H1 (cell line): ENCODE data around the gene GRK5.

Experiments used
- CTCF ChIP-seq, 3 experiments: IDR thresholded peaks; 1 replicate in 2 of 3; 2 replicates in 1 of 3; pipeline versions ENCODE4 v1.5.1 to v1.6.1; 2011; ENCODE audit warnings: low read length in 3 of 3, mild to moderate bottlenecking in 3 of 3, inconsistent platforms in 2 of 3, low read depth in 1 of 3, moderate library complexity in 1 of 3; ENCODE audit not compliant: insufficient read depth in 1 of 3; ENCODE audit errors: control extremely low read depth in 1 of 3
- EGR1 ChIP-seq: IDR thresholded peaks from 2 replicates; pipeline ENCODE4 v1.6.1; 2011; ENCODE audit warnings: low read depth, low read length, borderline replicate concordance
- EP300 ChIP-seq, 2 experiments: IDR thresholded peaks; 1 replicate in 1 of 2; 2 replicates in 1 of 2; pipeline ENCODE4 v1.6.1; 2011 to 2012; ENCODE audit warnings: low read depth in 2 of 2, low read length in 2 of 2, mild to moderate bottlenecking in 2 of 2, borderline replicate concordance in 1 of 2, inconsistent platforms in 1 of 2, moderate library complexity in 1 of 2
- HDAC2 ChIP-seq, 2 experiments: fragments of 300-600 bp in 1 of 2; sonication (generic) in 1 of 2; IDR thresholded peaks; 2 replicates each; pipeline ENCODE4 v1.6.1; 2011 to 2012; ENCODE audit warnings: low read depth in 2 of 2, low read length in 2 of 2, mild to moderate bottlenecking in 2 of 2, moderate library complexity in 2 of 2, borderline replicate concordance in 1 of 2, inconsistent platforms in 1 of 2
- JUN ChIP-seq: IDR thresholded peaks from 2 replicates; pipeline ENCODE4 v1.6.1; 2011; ENCODE audit warnings: low read depth, mild to moderate bottlenecking, improper control_type of control experiment, low read length
- POLR2A ChIP-seq, 2 experiments: IDR thresholded peaks; 1 replicate in 1 of 2; 2 replicates in 1 of 2; pipeline ENCODE4 v1.6.1; 2011; ENCODE audit warnings: low read depth in 2 of 2, low read length in 2 of 2, mild to moderate bottlenecking in 2 of 2; ENCODE audit errors: control extremely low read depth in 1 of 2
- RFX5 ChIP-seq: IDR thresholded peaks from 2 replicates; pipeline ENCODE4 v1.6.1; 2011; ENCODE audit warnings: low read depth, low read length, improper control_type of control experiment, borderline replicate concordance
- SIN3A ChIP-seq, 2 experiments: IDR thresholded peaks in 1 of 2; conservative IDR thresholded peaks in 1 of 2; 2 replicates each; pipeline ENCODE4 v1.6.1; 2011 to 2012; ENCODE audit warnings: low read length in 2 of 2, improper control_type of control experiment in 1 of 2, low read depth in 1 of 2, mild to moderate bottlenecking in 1 of 2
- SIX5 ChIP-seq: IDR thresholded peaks from 2 replicates; pipeline ENCODE4 v1.6.1; 2011; ENCODE audit warnings: mild to moderate bottlenecking, low read depth, low read length
- SUZ12 ChIP-seq: fragments of 200-600 bp; sonication (generic); IDR thresholded peaks from 2 replicates; pipeline ENCODE4 v1.6.1; 2012; ENCODE audit warnings: mild to moderate bottlenecking, inconsistent platforms, low read length, moderate library complexity, mixed read lengths
- TAF1 ChIP-seq: IDR thresholded peaks from 2 replicates; pipeline ENCODE4 v1.6.1; 2011; ENCODE audit warnings: mild to moderate bottlenecking, low read depth, low read length
- ZNF274 ChIP-seq: IDR thresholded peaks from 2 replicates; pipeline ENCODE4 v1.7.0; 2012; ENCODE audit warnings: low read length, borderline replicate concordance; ENCODE audit errors: extremely low read depth
- TF ChIP-seq, protein P1 (sequence below): IDR thresholded peaks from 2 replicates; pipeline ENCODE4 v1.6.1; 2011; ENCODE audit warnings: low read length, improper control_type of control experiment
- TF ChIP-seq, protein P2 (sequence below): IDR thresholded peaks from 2 replicates; pipeline ENCODE4 v1.6.1; 2012; ENCODE audit warnings: inconsistent platforms

DNA sequence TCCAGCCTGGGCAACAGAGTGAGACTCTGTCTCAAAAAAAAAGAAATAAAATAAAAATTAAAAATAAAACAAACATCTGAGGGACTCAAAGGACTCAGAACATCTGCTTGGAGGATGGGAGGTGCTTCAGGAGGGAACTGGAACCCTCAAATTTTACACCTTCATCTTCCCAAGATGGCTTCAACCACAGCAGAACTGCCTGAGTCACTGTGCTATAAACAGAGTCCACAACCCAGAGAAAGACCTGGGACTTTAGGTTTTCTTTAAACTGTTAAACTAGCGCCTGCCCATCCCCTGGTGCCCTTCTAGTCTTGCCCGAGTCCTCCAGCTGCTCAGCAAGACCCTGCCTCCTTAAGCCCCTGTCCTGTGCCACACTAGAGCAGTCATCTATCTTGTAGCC, 294.3 kb downstream of the GRK5 start:
- TF ChIP-seq CTCF (IDR thresholded peaks at IDR 0.05; ENCODE audit: control extremely low read depth in 1 of 3, insufficient read depth in 1 of 3, low read depth in 1 of 3, low read length in 3 of 3) (no peak), JUN (no peak), EGR1 (no peak), SIN3A (conservative IDR thresholded peaks at IDR 0.05 in 1 of 2, IDR thresholded peaks at IDR 0.05 in 1 of 2; ENCODE audit: low read depth in 1 of 2, low read length in 2 of 2) (no peak), EP300 (IDR thresholded peaks at IDR 0.05; ENCODE audit: borderline replicate concordance in 1 of 2, low read depth in 2 of 2, low read length in 2 of 2) (no peak), TAF1 (no peak), RFX5 (no peak), SIX5 (no peak), HDAC2 (IDR thresholded peaks at IDR 0.05; ENCODE audit: borderline replicate concordance in 1 of 2, low read depth in 2 of 2, low read length in 2 of 2) (no peak), ZNF274 (no peak), POLR2A (IDR thresholded peaks at IDR 0.05; ENCODE audit: control extremely low read depth in 1 of 2, low read depth in 2 of 2, low read length in 2 of 2) (no peak), SUZ12 (no peak)
- TF ChIP-seq, protein P1, sequence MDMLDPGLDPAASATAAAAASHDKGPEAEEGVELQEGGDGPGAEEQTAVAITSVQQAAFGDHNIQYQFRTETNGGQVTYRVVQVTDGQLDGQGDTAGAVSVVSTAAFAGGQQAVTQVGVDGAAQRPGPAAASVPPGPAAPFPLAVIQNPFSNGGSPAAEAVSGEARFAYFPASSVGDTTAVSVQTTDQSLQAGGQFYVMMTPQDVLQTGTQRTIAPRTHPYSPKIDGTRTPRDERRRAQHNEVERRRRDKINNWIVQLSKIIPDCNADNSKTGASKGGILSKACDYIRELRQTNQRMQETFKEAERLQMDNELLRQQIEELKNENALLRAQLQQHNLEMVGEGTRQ = no peak
- TF ChIP-seq, protein P2, sequence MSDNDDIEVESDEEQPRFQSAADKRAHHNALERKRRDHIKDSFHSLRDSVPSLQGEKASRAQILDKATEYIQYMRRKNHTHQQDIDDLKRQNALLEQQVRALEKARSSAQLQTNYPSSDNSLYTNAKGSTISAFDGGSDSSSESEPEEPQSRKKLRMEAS = no peak
